Loucy (cell line): ENCODE measurements around the gene PXT1.

Experiments
- H2AFZ ChIP-seq: fragments of 200-600 bp; sonication (generic); 2 replicates; pipeline ENCODE4 v1.6.0; 2016; ENCODE audit warnings: antibody characterized with exemption, mild to moderate bottlenecking, low read length, moderate library complexity
- H3F3A ChIP-seq: fragments of 200-600 bp; 2 replicates; pipeline ENCODE4 v1.6.0; 2016; ENCODE audit warnings: antibody characterized with exemption, low read depth, mild to moderate bottlenecking
- H3K27me3 ChIP-seq: fragments of 200-600 bp; sonication (generic); 2 replicates; pipeline ENCODE4 v1.6.1; 2014; ENCODE audit warnings: low read length, mild to moderate bottlenecking; ENCODE audit not compliant: insufficient read depth, poor library complexity, severe bottlenecking
- H3K36me3 ChIP-seq: fragments of 200-600 bp; sonication (generic); 2 replicates; pipeline ENCODE4 v1.6.1; 2016; ENCODE audit warnings: low read length; ENCODE audit not compliant: insufficient read depth
- H3K4me1 ChIP-seq: fragments of 200-600 bp; sonication (generic); 2 replicates; pipeline ENCODE4 v1.5.1; 2014; ENCODE audit warnings: low read length, mild to moderate bottlenecking; ENCODE audit not compliant: insufficient read depth, poor library complexity, severe bottlenecking
- H3K4me2 ChIP-seq: fragments of 200-600 bp; sonication (generic); 2 replicates; pipeline ENCODE4 v1.6.0; 2014; ENCODE audit warnings: antibody characterized with exemption, low read length, low read depth, mild to moderate bottlenecking; ENCODE audit not compliant: poor library complexity, severe bottlenecking
- H3K4me3 ChIP-seq: fragments of 200-600 bp; sonication (generic); 2 replicates; pipeline ENCODE4 v1.5.1; 2014; ENCODE audit warnings: low read length, mild to moderate bottlenecking, mixed read lengths; ENCODE audit not compliant: poor library complexity, severe bottlenecking
- H3K79me2 ChIP-seq: fragments of 200-600 bp; sonication (generic); 2 replicates; pipeline ENCODE4 v1.6.1; 2014; ENCODE audit warnings: low read length; ENCODE audit not compliant: insufficient read depth
- H3K9ac ChIP-seq: fragments of 200-600 bp; sonication (generic); 2 replicates; pipeline ENCODE4 v1.6.0; 2014; ENCODE audit warnings: mild to moderate bottlenecking, low read depth, low read length, moderate library complexity; ENCODE audit not compliant: poor library complexity, severe bottlenecking
- H3K9me2 ChIP-seq: fragments of 200-600 bp; sonication (generic); replicated peaks from 2 replicates; pipeline ENCODE4 v1.6.1; 2016; ENCODE audit warnings: low read depth, low read length, mixed read lengths
- H3K9me3 ChIP-seq: fragments of 200-600 bp; sonication (generic); 2 replicates; pipeline ENCODE4 v1.6.1; 2014; ENCODE audit warnings: mild to moderate bottlenecking, antibody characterized with exemption, low read length, low read depth; ENCODE audit not compliant: insufficient read depth
- H4K20me1 ChIP-seq: fragments of 200-600 bp; sonication (generic); 2 replicates; pipeline ENCODE4 v1.6.0; 2014; ENCODE audit warnings: antibody characterized with exemption, low read length, mild to moderate bottlenecking; ENCODE audit not compliant: insufficient read depth, poor library complexity, severe bottlenecking
- EZH2phosphoT487 ChIP-seq: fragments of 200-600 bp; IDR thresholded peaks from 2 replicates; pipeline ENCODE4 v1.6.1; 2018; ENCODE audit warnings: antibody characterized with exemption, mild to moderate bottlenecking, moderate library complexity, borderline replicate concordance
- TF ChIP-seq, protein P1 (sequence below): fragments of 200-600 bp; sonication (generic); conservative IDR thresholded peaks from 2 replicates; pipeline ENCODE4 v1.5.1; 2014; ENCODE audit warnings: mild to moderate bottlenecking, antibody characterized with exemption, low read length

PXT1 gene

DNA sequence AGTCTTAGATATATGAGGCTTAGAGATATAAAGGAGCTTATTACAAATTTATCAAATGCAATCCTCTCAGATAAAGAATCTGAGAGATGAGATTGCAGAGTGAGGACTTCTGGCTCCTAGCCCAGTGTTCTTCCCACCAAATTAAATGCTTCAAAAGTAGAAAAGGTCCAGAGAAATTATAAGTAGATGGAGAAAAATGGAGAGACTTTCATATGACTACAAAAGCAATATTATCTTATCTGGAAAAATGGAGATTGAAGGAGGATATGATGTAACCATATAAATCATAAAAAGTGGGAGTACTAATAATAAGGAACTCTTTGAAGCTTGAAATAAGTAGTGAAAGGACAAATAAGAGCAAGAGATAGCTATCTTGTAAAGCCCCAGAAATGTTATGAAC, 3.0 kb upstream of the PXT1 start:
- TF ChIP-seq, protein P1, sequence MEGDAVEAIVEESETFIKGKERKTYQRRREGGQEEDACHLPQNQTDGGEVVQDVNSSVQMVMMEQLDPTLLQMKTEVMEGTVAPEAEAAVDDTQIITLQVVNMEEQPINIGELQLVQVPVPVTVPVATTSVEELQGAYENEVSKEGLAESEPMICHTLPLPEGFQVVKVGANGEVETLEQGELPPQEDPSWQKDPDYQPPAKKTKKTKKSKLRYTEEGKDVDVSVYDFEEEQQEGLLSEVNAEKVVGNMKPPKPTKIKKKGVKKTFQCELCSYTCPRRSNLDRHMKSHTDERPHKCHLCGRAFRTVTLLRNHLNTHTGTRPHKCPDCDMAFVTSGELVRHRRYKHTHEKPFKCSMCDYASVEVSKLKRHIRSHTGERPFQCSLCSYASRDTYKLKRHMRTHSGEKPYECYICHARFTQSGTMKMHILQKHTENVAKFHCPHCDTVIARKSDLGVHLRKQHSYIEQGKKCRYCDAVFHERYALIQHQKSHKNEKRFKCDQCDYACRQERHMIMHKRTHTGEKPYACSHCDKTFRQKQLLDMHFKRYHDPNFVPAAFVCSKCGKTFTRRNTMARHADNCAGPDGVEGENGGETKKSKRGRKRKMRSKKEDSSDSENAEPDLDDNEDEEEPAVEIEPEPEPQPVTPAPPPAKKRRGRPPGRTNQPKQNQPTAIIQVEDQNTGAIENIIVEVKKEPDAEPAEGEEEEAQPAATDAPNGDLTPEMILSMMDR: no peak
- TF ChIP-seq EZH2phosphoT487: no peak
- H3K4me3 ChIP-seq: peak overlapping the region; percentile 37
- H3K9me2 ChIP-seq: no peaks in the 10 kb centered on the region
- peaks cover 48% of the 10 kb centered on the region for H3K4me1 ChIP-seq
- no peaks in the 10 kb centered on the region for H3K27me3 ChIP-seq
- no peaks in the 10 kb centered on the region for H3F3A ChIP-seq
- H3K9ac ChIP-seq: peak overlapping the region; percentile 17
- H2AFZ ChIP-seq: no peak overlapping the region
- peaks cover 78% of the 10 kb centered on the region for H3K79me2 ChIP-seq
- H3K36me3 ChIP-seq: no peaks in the 10 kb centered on the region
- peak overlapping the region; percentile 81 for H3K4me2 ChIP-seq
- peaks cover 22% of the 10 kb centered on the region for H4K20me1 ChIP-seq
- no peaks in the 10 kb centered on the region for H3K9me3 ChIP-seq

- H3K79me2 ChIP-seq: peaks cover 67% of the 10 kb centered on the region
- no peaks in the 10 kb centered on the region for H3K9me2 ChIP-seq
- no peaks in the 10 kb centered on the region for H3K9me3 ChIP-seq
- H3K4me2 ChIP-seq: peak overlapping the region; percentile 81
- TF ChIP-seq, protein P1: no peak
- no peak for TF ChIP-seq EZH2phosphoT487
- peak overlapping the region; percentile 78 for H3K4me3 ChIP-seq
- peaks cover 48% of the 10 kb centered on the region for H3K4me1 ChIP-seq
- no peaks in the 10 kb centered on the region for H3F3A ChIP-seq
- no peak overlapping the region for H2AFZ ChIP-seq
- H3K9ac ChIP-seq: peak overlapping the region; percentile 90
- H3K36me3 ChIP-seq: no peaks in the 10 kb centered on the region
- no peaks in the 10 kb centered on the region for H3K27me3 ChIP-seq
- peaks cover 20% of the 10 kb centered on the region for H4K20me1 ChIP-seq
Observed at GRCh38 chr6:36444470-36444869, 1.8 kb upstream of the PXT1 start.

DNA sequence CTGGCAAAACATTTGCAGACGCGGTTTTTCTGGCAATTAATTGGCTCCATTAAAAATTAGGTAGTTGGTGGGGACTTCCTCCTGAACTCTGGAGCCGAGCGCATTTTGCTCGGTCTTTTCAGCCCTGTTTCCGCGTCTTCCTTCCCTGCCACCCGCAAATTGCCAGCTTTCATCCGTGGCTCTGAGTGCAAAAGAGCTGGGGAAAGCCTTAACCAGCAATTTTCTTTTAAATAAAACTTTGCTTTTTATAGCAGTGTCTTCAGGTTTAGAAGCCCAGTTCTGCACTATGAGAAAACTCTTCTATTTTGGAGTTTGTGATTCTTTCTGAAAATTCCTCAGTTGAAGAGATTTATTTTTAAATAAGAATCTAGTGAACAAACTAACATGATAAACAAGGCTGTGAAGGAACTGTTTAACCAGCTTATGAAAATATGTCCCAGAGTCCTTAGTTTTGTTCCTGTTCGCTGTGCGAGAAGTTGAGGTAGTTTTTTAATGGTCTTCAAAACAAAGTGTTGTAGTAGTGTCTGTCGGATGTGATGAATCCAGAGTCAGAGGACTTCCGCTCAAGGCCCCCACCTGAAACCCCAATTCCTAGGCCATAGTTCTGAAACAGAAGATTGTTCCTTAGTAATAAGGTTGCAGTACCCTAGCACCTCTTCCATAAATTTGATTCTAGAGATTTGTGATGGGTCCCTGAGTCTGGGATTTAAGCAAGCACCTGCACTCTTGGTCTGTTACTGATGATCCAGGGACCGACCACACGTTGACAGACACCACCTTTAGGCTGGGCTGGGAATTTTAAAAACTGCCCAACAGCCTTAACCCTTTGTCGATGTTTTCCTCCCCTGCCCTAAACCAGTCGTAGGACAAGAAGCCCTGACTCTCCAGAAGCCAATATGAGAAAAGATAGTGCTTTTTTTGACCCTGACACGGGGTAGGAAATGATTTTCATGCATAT, 1.1 kb upstream of the PXT1 start:
- peak overlapping the region; percentile 78 for H3K4me3 ChIP-seq
- peaks cover 20% of the 10 kb centered on the region for H4K20me1 ChIP-seq
- H3K9me3 ChIP-seq: no peaks in the 10 kb centered on the region
- H3K9me2 ChIP-seq: no peaks in the 10 kb centered on the region
- peak overlapping the region; percentile 90 for H3K9ac ChIP-seq
- H3K4me2 ChIP-seq: peak overlapping the region; percentile 81
- no peaks in the 10 kb centered on the region for H3K36me3 ChIP-seq
- H3K27me3 ChIP-seq: no peaks in the 10 kb centered on the region
- peak overlapping the region; percentile 85 for H2AFZ ChIP-seq
- H3F3A ChIP-seq: no peaks in the 10 kb centered on the region
- H3K79me2 ChIP-seq: peaks cover 60% of the 10 kb centered on the region
- peaks cover 48% of the 10 kb centered on the region for H3K4me1 ChIP-seq
- TF ChIP-seq, protein P1: peak; percentile 44
- TF ChIP-seq EZH2phosphoT487: no peak
